HG03558 (cell line): ENCODE data around the gene SQOR.
"Not testable (repeated sequence)": the region's sequence is repeated elsewhere in the genome, so short reads cannot be mapped to it uniquely, and the experiment has no call there.

Source experiments
- ATAC-seq: cut with Tn5 transposase; IDR thresholded peaks from one replicate; pipeline ENCODE4 v1.9.1; 2021; ENCODE audit warnings: moderate number of reproducible peaks; ENCODE audit not compliant: unreplicated experiment; ENCODE audit errors: extremely low read depth

The SQOR gene

DNA sequence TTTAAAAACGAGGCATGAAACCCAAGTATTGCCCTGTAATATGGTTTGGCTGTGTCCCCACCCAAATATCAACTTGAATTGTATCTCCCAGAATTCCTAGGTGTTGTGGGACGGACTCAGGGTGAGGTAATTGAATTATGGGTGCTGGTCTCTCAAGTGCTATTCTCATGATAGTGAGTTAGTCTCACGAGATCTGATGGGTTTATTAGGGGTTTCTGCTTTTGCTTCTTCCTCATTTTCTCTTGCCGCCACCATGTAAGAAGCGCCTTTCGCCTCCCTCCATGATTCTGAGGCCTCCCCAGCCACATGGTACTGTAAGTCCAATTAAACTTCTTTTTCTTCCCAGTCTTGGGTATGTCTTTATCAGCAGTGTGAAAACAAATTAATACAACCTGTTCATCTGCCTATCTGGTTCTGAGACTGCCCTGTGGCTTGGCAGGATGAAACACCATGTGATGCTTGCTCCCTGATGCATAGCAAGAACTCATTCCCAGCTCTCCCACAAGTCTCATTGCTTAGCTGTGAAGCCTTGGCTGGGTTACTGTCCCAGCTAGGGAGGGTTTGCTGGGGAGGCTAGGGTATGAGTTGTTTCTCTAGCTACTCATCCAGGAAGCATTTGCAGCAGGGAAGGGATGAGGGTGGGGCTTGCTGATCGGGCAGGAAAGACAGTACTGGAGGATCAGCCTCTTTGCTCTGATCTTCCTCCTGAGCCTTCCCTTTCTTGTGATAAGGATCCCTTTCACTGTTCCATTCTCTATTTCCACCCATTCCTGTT, 3.7 kb upstream of the SQOR start:
- ATAC-seq = no peak

- ATAC-seq = no peak
Observed at GRCh38 chr15:45631776-45632175, 3.1 kb upstream of the SQOR start.

DNA sequence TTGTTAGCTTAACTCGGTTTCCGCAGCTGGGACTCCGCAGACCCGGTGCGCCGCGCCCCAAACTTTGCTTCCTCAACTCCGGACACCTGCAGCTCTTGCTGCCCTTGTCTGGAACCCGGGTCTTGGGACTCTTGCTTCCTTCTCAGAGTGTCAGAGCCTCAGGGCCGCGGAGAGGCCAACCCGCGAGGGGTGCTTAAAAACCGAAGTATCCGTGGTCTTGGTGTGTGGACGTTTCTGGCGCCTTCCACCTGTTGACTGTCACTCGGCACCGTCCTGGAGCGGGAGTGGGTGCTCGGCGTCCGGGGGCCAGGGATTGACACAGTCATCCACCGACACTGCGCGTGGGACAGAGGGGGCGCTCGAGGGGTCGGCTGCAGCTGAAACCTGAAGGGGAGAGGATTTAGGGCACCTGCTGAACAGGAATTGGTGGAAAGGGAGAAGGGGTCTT, 386 bp downstream of the SQOR start:
- ATAC-seq = peak; percentile 27

GRCh38 chr15:45635763-45636292, 999 bp downstream of the SQOR start:
- ATAC-seq = no peak

GRCh38 chr15:45637141-45637540, 2.3 kb downstream of the SQOR start:
- no peak for ATAC-seq

DNA sequence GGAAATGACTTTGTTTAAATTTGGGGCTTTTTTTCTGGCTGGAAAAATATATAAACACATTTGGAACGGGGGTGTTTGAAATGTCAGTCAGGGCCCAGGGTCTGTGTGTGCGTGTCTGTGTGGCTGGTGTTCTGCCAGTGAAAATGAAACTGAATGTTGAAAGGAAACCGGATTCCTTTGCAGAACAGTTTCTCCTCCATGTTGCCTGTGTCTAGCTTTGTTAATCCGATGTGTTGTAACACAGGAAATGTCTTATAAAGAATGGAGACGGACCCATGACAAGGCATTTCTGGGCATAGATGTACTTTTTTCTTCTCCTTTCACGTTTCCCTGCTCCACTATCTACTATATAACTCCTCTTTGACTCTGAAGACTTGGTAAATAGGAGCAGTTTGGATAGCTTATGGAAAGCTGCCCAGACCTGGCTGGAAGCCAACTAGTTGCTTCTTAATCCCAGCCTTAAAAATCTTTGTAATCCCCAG, 2.8 kb downstream of the SQOR start:
- no peak for ATAC-seq

GRCh38 chr15:45640616-45641015, 5.8 kb downstream of the SQOR start:
- ATAC-seq = no peak

- ATAC-seq = no peak
Observed at GRCh38 chr15:45641374-45641781, 6.5 kb downstream of the SQOR start.

DNA sequence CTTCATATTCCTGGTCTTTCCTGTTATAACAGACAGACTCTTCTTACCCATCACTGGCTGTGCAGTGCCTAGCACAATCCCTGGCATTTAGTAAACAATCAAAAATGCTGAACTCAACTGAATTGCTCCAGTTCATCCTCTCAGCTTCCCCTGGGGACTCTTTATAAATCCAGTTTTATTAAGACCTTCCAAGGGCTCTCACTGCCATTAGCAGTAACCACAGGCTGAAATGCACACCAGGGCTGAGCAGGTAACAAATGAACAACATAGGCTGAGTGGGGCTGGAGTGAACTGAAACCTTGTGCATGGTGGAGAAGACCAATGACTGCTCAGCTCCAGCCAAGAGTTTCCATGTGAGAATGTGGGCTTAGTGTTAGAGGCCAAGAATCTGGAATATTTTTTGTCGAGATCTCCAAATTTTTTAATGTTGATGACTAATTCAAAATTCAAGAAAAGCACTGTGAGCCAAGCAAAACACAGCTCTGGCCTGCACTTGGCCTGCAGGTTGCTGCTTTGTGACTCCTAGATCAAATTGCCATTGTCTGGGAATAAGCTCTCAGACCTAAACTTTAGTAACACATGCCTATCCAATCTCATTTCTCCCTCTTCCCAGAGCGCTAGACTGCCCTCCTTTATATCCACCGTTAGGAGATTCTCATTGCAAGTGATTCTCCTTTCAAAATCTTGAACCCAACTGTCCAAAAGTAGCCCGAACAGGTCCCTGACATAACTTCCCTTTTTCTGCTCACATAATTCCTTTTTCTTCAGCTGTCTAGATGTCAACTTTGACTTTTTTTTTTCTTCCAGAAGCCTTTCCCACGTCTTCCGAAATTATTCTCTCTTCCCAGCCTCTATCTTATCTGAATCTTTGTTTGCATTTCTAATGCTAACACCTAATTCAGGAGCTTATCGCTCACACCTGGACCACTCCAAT, 7.4 kb downstream of the SQOR start:
- no peak for ATAC-seq

DNA sequence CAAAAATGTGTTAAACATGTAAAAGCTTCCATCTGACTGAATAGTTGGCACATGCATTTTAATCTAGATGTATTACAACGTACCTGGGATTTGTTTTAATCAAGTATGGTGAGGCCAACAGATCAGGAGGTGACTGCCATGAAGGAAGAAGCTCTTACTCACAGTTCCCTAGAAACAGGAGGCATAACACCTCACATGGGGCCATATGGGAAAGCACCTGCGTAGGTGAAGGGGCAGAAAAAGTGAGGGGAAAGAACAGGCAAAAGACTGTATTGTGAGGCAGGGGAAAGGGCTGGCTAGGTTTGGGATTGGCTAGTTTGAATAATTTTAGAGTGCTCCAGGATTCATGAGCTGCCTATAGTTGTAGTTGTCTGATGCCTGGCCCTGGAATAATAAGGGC, 9.6 kb downstream of the SQOR start:
- no peak for ATAC-seq

- ATAC-seq = no peak
Observed at GRCh38 chr15:45645026-45645980, 10.5 kb downstream of the SQOR start.

GRCh38 chr15:45646220-45646619, 11.4 kb downstream of the SQOR start:
- no peak for ATAC-seq

DNA sequence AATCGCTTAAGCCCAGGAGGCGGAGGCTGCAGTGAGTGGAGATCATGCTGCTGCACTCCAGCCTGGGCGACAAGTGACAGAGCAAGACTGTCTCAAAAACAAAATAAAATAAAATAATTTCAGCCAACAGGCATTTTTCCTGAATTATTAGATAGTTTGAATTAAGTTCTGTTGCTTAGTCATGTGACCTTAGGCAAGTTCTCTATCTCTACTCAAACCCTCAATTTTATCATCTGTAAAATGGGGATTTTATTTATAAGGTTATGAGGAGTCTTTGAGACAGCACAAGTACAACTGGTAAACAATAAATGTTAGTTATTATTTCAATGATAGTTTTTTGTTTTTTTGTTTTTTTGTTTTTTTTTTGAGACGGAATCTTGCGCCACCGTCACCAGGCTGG, 13.0 kb downstream of the SQOR start:
- ATAC-seq = no peak

DNA sequence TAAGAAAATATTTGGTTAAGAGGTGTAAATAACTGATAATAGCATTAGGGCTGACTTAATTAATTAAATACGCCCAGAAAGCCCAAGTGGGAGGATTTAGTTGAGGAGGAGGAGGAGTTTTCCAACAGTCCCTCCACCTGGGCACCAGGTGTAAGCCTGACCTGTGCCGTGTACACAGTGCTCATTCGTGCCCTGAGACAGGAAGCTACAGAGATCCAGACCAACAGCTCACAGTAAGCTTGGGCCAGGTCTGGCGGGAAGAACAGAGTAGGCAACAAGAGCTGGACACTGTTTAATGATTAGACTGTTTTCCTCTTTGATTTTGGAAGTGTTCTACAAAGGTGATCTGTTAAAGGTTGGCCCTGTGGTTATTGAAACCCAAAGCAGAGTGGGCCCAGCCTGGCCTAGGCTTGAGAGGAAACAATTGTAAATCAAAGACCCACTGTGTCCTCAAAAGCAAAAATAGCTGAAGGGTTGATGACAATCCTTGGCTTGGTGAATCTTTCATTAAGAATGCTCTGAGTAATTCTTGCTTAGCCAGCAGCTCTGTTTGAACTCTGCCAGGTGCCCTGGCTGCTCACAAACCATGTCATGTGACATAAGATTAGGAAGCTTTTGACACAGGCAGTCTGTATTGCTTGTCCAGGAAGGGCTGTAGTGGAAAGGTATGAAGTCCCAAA, 13.8 kb downstream of the SQOR start:
- no peak for ATAC-seq

- ATAC-seq = not testable (repeated sequence)
Observed at GRCh38 chr15:45650007-45650406, 15.2 kb downstream of the SQOR start.

DNA sequence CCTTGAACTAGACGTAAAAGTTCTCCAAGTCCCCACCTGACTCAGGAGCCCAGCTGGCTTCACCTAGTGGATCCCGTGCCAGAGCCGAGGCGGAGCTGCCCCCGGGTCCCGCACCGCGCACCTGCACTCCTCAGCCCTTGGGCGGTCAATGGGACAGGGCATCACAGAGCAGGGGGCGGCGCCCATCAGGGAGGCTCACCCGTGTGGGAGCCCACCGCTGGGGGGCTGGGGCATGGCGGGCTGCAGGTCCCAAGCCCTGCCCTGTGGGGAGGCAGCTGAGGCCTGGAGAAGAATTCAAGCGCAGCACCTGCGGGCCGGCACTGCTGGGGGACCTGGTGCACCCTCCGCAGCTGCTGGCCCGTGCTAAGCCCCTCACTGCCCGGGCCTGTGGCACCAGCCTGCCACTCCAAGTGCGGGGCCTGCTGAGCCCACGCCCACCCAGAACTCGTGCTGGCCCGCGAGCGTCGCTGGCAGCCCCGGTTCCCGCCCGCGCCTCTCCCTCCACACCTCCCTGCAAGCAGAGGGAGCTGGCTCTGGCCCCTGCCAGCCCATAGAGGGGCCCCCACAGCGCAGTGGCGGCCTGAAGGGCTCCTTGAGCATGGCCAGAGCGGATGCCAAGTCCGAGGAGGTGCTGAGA, 16.2 kb downstream of the SQOR start:
- no peak for ATAC-seq

DNA sequence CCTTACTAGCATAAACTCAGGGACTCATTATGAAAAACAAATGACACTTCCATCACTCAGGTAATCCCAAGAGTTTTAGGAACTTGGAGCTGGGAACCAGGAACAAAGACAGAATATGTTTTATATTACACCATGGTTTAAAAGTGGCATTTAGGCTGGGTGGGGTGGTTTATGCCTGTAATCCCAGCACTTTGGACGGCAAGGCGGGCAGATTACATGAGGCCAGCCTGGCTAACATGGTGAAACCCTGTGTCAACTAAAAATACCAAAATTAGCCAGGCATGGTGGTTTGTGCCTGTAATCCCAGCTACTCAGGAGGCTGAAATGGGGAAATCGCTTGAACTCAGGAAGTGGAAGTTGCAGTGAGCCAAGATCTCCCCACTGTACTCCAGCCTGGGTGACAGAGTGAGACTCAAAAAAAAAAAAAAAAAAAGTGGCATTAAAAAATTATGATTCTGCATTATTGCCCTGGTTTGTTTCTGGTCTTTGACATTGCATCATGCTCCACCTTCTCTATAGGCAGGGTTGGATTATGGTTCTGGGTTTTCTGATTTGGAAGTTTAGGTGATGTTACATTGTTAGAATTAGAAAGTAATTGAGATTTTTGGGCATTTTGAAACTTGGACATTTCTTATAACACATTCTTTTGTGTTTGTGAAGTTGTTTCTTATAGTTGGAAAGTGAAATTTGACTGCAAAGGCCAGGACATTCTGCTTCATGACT, 19.0 kb downstream of the SQOR start:
- ATAC-seq = no peak

DNA sequence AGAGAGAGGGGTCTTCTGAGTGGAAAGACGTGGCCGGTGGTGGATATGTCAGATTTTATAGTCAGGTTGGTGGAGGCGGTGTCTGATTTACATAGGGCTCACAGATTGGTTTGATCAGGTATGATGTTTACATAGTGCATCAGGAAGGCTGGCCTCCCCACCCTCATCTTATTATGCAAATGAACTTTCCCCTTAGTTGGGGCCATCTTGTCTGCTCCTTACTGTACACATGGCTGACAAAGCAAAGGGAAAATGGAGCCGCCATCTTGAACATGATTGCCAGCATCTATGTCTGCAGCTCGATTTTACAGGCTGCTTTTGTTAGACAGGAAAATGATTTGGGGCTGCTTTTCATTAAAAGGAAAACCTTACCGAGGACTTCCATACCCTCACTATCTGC, 19.9 kb downstream of the SQOR start:
- no peak for ATAC-seq
